ENCODE data around the gene PLEKHH3. TPM values are rescaled to one million over a fixed set of nuclear protein-coding genes. Genes with fewer than 3 reads are reported as not detected.
"Not testable (repeated sequence)": the region's sequence is repeated elsewhere in the genome, so short reads cannot be mapped to it uniquely, and the experiment has no call there.

Gene PLEKHH3
- total RNA-seq, 1 experiment from 2014 or later = 21.4 TPM

DNA sequence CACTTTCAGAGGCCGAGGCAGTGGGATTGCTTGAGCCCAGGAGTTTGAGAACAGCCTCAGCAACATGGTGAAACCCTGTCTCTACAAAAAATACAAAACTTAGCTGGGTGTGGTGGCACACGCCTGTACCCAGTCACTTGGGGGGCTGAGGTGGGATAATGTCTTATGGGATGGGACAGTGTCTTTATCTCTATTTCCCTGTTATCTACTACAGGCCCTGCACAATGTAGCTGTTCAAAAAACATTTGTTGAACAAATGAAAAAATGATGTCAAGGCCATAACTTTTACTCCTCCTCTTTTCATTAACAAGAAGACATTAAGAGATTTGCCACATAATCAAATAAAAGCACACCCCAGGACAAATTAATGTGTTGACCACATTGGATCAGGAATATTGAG lies 53.5 kb downstream of the PLEKHH3 start:
- H3K56ac ChIP-seq (ENCODE audit: insufficient read length, low read depth, low read length) = no peak overlapping the region
- no peaks in the 10 kb centered on the region; the same call in 1 of the 2 replicates for H3K4me1 ChIP-seq (ENCODE audit: insufficient read depth, low read length)
- H2BK120ac ChIP-seq (ENCODE audit: low read depth, low read length, poor library complexity, severe bottlenecking) = no peak overlapping the region
- H2BK15ac ChIP-seq (ENCODE audit: low read depth, low read length) = no peak overlapping the region
- no peak for DNase-seq
- no peaks in the 10 kb centered on the region for H3K27me3 ChIP-seq (ENCODE audit: insufficient read depth, low read length)
- H3K79me1 ChIP-seq (ENCODE audit: insufficient read depth, low read depth, low read length, poor library complexity, severe bottlenecking) = no peaks in the 10 kb centered on the region
- Mint-ChIP-seq H3K27me3 (ENCODE audit: low read depth) (peaks cover 2% of the 10 kb centered on the region; the same call in 1 of the 2 replicates), H3K4me1 (peaks cover 9% of the 10 kb centered on the region in 2 experiments), H3K4me3 (no peak overlapping the region), H3K27ac (no peak overlapping the region), H3K36me3 (ENCODE audit: insufficient read depth in 1 of 3, low read depth in 3 of 3) (no peaks in the 10 kb centered on the region), H3K9me3 (no peaks in the 10 kb centered on the region)
- TF ChIP-seq, protein P1, sequence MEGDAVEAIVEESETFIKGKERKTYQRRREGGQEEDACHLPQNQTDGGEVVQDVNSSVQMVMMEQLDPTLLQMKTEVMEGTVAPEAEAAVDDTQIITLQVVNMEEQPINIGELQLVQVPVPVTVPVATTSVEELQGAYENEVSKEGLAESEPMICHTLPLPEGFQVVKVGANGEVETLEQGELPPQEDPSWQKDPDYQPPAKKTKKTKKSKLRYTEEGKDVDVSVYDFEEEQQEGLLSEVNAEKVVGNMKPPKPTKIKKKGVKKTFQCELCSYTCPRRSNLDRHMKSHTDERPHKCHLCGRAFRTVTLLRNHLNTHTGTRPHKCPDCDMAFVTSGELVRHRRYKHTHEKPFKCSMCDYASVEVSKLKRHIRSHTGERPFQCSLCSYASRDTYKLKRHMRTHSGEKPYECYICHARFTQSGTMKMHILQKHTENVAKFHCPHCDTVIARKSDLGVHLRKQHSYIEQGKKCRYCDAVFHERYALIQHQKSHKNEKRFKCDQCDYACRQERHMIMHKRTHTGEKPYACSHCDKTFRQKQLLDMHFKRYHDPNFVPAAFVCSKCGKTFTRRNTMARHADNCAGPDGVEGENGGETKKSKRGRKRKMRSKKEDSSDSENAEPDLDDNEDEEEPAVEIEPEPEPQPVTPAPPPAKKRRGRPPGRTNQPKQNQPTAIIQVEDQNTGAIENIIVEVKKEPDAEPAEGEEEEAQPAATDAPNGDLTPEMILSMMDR (conservative IDR thresholded peaks at IDR 0.05) = no peak
- H2BK12ac ChIP-seq (ENCODE audit: insufficient read length, low read depth, low read length) = no peak overlapping the region
- no peak overlapping the region for H4K91ac ChIP-seq (ENCODE audit: insufficient read length, low read depth, low read length)
- H4K5ac ChIP-seq (ENCODE audit: insufficient read length, low read depth, low read length) = no peak overlapping the region
- H3K18ac ChIP-seq (ENCODE audit: insufficient read length, low read depth, low read length) = no peak overlapping the region
- H2BK5ac ChIP-seq (ENCODE audit: insufficient read length, low read length) = no peak overlapping the region
- no peaks in the 10 kb centered on the region for H3K9me3 ChIP-seq (ENCODE audit: control insufficient read depth, low read depth, low read length)
- no peak overlapping the region for H2AFZ ChIP-seq (ENCODE audit: low read length)
- no peak overlapping the region for H3K9ac ChIP-seq (ENCODE audit: extremely low read depth, insufficient read length, low read length)
- no peak overlapping the region for H3K4me2 ChIP-seq (ENCODE audit: insufficient read depth, insufficient read length, low read length)
- no peaks in the 10 kb centered on the region for H3K79me2 ChIP-seq (ENCODE audit: insufficient read depth, low read length)
- no peak overlapping the region for H3K4ac ChIP-seq (ENCODE audit: low read depth, low read length)
- no peak overlapping the region for H3T11ph ChIP-seq (ENCODE audit: low read length)
- no peak overlapping the region for H4K8ac ChIP-seq (replicated peaks; ENCODE audit: insufficient read length, low read depth, low read length)
- no peak overlapping the region for H3K27ac ChIP-seq (ENCODE audit: insufficient read length, low read depth, low read length)
- no peaks in the 10 kb centered on the region for H3K23me2 ChIP-seq (ENCODE audit: insufficient read length, low read depth, low read length, poor library complexity, severe bottlenecking)
- no peak overlapping the region for H3K14ac ChIP-seq (ENCODE audit: insufficient read depth, low read length)
- no peak overlapping the region for H3K23ac ChIP-seq (ENCODE audit: insufficient read length, low read depth, low read length)
- no CpG with 5 or more reads among the region's 2 CpGs for WGBS (ENCODE audit: extremely low coverage, insufficient read length, low lambda C conversion rate)
- peaks cover 2% of the 10 kb centered on the region for H4K20me1 ChIP-seq (ENCODE audit: control insufficient read depth, insufficient read depth, insufficient read length)
- H2BK20ac ChIP-seq (ENCODE audit: low read depth, low read length, poor library complexity, severe bottlenecking) = no peak overlapping the region
- H2AK5ac ChIP-seq (ENCODE audit: insufficient read length, low read length) = no peak overlapping the region

GRCh38 chr17:42621987-42622386 lies 54.8 kb downstream of the PLEKHH3 start:
- H3K23ac ChIP-seq (ENCODE audit: insufficient read length, low read depth, low read length); H4K8ac ChIP-seq (replicated peaks; ENCODE audit: insufficient read length, low read depth, low read length); H3K27ac Mint-ChIP-seq; DNase-seq; H3K79me2 ChIP-seq (ENCODE audit: insufficient read depth, low read length); H3K18ac ChIP-seq (ENCODE audit: insufficient read length, low read depth, low read length); H2AFZ ChIP-seq (ENCODE audit: low read length); H3K56ac ChIP-seq (ENCODE audit: insufficient read length, low read depth, low read length); H2BK20ac ChIP-seq (ENCODE audit: low read depth, low read length, poor library complexity, severe bottlenecking); H3K9ac ChIP-seq (ENCODE audit: extremely low read depth, insufficient read length, low read length); H3K4ac ChIP-seq (ENCODE audit: low read depth, low read length); H3K27me3 ChIP-seq (ENCODE audit: insufficient read depth, low read length); H3K9me3 Mint-ChIP-seq; H4K20me1 ChIP-seq (ENCODE audit: control insufficient read depth, insufficient read depth, insufficient read length); H2BK5ac ChIP-seq (ENCODE audit: insufficient read length, low read length); H3K79me1 ChIP-seq (ENCODE audit: insufficient read depth, low read depth, low read length, poor library complexity, severe bottlenecking); H3K9me3 ChIP-seq (ENCODE audit: control insufficient read depth, low read depth, low read length); H4K91ac ChIP-seq (ENCODE audit: insufficient read length, low read depth, low read length); H3K4me1 ChIP-seq (ENCODE audit: insufficient read depth, low read length); H2BK15ac ChIP-seq (ENCODE audit: low read depth, low read length); H4K5ac ChIP-seq (ENCODE audit: insufficient read length, low read depth, low read length); H2BK12ac ChIP-seq (ENCODE audit: insufficient read length, low read depth, low read length); H3K23me2 ChIP-seq (ENCODE audit: insufficient read length, low read depth, low read length, poor library complexity, severe bottlenecking); H2BK120ac ChIP-seq (ENCODE audit: low read depth, low read length, poor library complexity, severe bottlenecking); H3K4me3 Mint-ChIP-seq; H2AK5ac ChIP-seq (ENCODE audit: insufficient read length, low read length); H3K27ac ChIP-seq (ENCODE audit: insufficient read length, low read depth, low read length); H3K14ac ChIP-seq (ENCODE audit: insufficient read depth, low read length); H3K36me3 Mint-ChIP-seq (ENCODE audit: insufficient read depth in 1 of 3, low read depth in 3 of 3); H3K27me3 Mint-ChIP-seq (ENCODE audit: low read depth); H3T11ph ChIP-seq (ENCODE audit: low read length); H3K4me2 ChIP-seq (ENCODE audit: insufficient read depth, insufficient read length, low read length): not testable (repeated sequence)
- peaks cover 12 to 15% of the 10 kb centered on the region in 2 experiments for H3K4me1 Mint-ChIP-seq
- WGBS (ENCODE audit: extremely low coverage, insufficient read length, low lambda C conversion rate) = no CpG with 5 or more reads among the region's 3 CpGs
